ENCODE measurements around the gene RPS21. TPM values are rescaled to one million over a fixed set of nuclear protein-coding genes. Genes with fewer than 3 reads are reported as not detected.

The RPS21 gene
- polyA plus RNA-seq, 1 of the 3 experiments (the other 2 are of a cell fraction): 16,625 TPM

DNA sequence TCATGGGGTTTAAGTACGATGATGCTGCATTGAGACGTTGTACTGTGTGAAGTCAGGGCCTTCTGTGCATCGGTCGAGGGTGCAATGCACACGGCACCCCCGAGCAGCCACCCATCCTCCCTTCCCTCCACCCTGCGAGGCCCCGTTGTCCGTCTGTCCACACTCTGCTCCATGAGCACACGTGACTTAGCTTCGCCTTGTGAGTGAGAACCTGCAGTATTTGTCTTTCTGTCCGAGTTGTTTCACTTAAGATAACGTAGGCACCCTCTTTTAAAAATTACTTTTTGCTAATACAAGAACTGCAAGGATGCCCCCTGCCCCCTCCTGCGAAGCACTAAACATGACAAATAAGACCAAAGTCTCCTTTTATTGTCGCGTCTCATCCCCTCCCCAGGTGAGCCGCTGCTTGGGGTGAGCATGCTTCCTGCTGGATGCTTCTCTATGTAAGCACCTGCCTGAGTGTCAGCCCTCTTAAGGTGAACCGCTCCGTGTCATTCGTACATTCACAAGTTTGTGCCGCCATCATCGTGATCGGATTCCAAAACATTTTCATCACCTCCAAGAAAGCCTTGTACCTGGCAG is 44.1 kb downstream of the RPS21 start:
- Histone ChIP-seq H3K36me3 (replicated peaks in 1 of 2; ENCODE audit: control insufficient read depth in 1 of 2, insufficient read depth in 2 of 2, low read length in 1 of 2) (no peaks in the 10 kb centered on the region), H3K4me1 (ENCODE audit: control insufficient read depth in 1 of 2, insufficient read depth in 2 of 2, low read depth in 1 of 2, low read length in 1 of 2) (no peaks in the 10 kb centered on the region; a peak in 1 of 4 replicates), H3K9me2 (no peaks in the 10 kb centered on the region), H3K4me2 (no peak overlapping the region), H2AFZ (ENCODE audit: low read depth) (no peak overlapping the region), H3K9me3 (no peaks in the 10 kb centered on the region), H3K79me2 (ENCODE audit: insufficient read depth) (no peaks in the 10 kb centered on the region), H3K9ac (no peak overlapping the region), H3F3A (replicated peaks; ENCODE audit: insufficient read depth) (no peaks in the 10 kb centered on the region), H3K27me3 (ENCODE audit: insufficient read depth) (peaks cover 17% of the 10 kb centered on the region), H3K4me3 (ENCODE audit: low read depth in 2 of 2, low read length in 1 of 2) (no peak overlapping the region), H4K20me1 (ENCODE audit: insufficient read depth) (no peaks in the 10 kb centered on the region), H3K27ac (ENCODE audit: low read depth in 2 of 2, low read length in 1 of 2) (no peak overlapping the region)
- TF ChIP-seq GABPA (IDR thresholded peaks at IDR 0.05; ENCODE audit: low read depth): no peak
- TF ChIP-seq TEAD4 (IDR thresholded peaks at IDR 0.05; ENCODE audit: borderline replicate concordance, insufficient read depth): no peak
- TF ChIP-seq, protein P1, sequence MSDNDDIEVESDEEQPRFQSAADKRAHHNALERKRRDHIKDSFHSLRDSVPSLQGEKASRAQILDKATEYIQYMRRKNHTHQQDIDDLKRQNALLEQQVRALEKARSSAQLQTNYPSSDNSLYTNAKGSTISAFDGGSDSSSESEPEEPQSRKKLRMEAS (IDR thresholded peaks at IDR 0.05; ENCODE audit: low read depth): no peak
- TF ChIP-seq MXI1 (IDR thresholded peaks at IDR 0.05; ENCODE audit: low read depth, low read length): no peak
- no peak for TF ChIP-seq IRF3 (IDR thresholded peaks at IDR 0.05; ENCODE audit: low read depth, low read length)
- no peak for TF ChIP-seq FOSL2 (IDR thresholded peaks at IDR 0.05; ENCODE audit: borderline replicate concordance, low read depth)
- DNase-seq: no peak
- CTCF ChIA-PET: interaction anchor here (0.7 to 2.2 kb wide), 2 partner anchors 21 kb away, joined by 3 to 9 read pairs; no protein-coding TSS in a partner anchor
- POLR2A ChIA-PET: no interaction called here
- 64% methylated on average over 23 of the region's 23 CpGs for WGBS (ENCODE audit: low lambda C conversion rate)

DNA sequence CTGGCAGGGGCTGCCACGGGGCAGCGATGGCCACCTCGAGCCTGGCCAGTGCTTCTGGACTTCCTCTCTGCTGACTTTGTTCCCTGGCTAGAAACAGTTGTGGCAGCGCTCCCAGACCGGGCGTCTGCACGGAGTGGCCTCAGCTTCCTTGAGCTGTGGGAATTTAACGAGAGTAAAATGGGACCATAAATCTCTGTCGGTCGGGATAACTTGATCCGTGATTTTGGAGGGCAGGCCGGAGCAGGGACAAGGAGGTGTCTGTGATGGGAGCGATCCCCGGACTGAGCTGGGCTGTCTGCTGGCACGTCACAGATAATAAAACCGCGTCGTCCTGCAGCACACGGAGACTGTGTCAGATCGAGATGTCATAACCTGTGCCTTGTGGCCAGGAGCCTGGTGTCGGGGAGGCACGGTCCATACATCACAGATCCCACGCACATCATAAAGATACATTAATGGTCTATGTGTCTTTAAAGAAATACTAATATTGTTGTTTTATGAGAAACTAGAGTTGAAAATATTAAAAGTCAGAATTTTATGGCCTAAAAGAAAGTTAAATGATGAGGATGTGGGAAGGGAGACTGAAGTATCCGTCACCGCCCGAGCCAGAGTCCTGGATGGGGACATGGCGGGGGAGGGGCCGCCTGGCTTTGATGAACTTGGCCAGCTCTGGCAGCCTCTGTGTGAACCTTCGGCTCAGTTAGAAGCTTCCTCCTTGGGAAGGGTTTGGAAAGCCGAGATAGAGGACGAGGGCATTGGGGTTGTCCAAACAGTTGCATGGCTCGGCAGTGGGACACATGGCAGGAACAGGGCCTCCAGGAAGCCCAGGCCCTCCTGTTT is 47.0 kb downstream of the RPS21 start:
- Histone ChIP-seq H3K9ac (no peak overlapping the region), H2AFZ (ENCODE audit: low read depth) (no peak overlapping the region), H3K36me3 (replicated peaks in 1 of 2; ENCODE audit: control insufficient read depth in 1 of 2, insufficient read depth in 2 of 2, low read length in 1 of 2) (no peaks in the 10 kb centered on the region), H4K20me1 (ENCODE audit: insufficient read depth) (no peaks in the 10 kb centered on the region), H3K9me3 (no peaks in the 10 kb centered on the region), H3K27me3 (ENCODE audit: insufficient read depth) (peaks cover 17% of the 10 kb centered on the region), H3K27ac (ENCODE audit: low read depth in 2 of 2, low read length in 1 of 2) (no peak overlapping the region), H3K79me2 (ENCODE audit: insufficient read depth) (no peaks in the 10 kb centered on the region), H3K9me2 (no peaks in the 10 kb centered on the region), H3K4me3 (ENCODE audit: low read depth in 2 of 2, low read length in 1 of 2) (no peak overlapping the region), H3F3A (replicated peaks; ENCODE audit: insufficient read depth) (no peaks in the 10 kb centered on the region), H3K4me2 (no peak overlapping the region), H3K4me1 (ENCODE audit: control insufficient read depth in 1 of 2, insufficient read depth in 2 of 2, low read depth in 1 of 2, low read length in 1 of 2) (no peaks in the 10 kb centered on the region; a peak in 1 of 4 replicates)
- WGBS (ENCODE audit: low lambda C conversion rate): 68% methylated on average over 29 of the region's 32 CpGs
- POLR2A ChIA-PET: no interaction called here
- CTCF ChIA-PET: interaction anchor here (5.1 kb wide), 1 partner anchor 24 kb away, joined by 19 read pairs; no protein-coding TSS in a partner anchor
- TF ChIP-seq IRF3 (IDR thresholded peaks at IDR 0.05; ENCODE audit: low read depth, low read length) (no peak), EP300 (IDR thresholded peaks at IDR 0.05; ENCODE audit: borderline replicate concordance in 1 of 2, low read depth in 1 of 2, low read length in 1 of 2) (no peak), SMC3 (IDR thresholded peaks at IDR 0.05; ENCODE audit: low read depth, low read length) (no peak)
- no peak for DNase-seq
